Neural crest cell (in vitro differentiated cells): ENCODE results near the gene RFC3. TPM values are rescaled to one million over a fixed set of nuclear protein-coding genes. Genes with fewer than 3 reads are reported as not detected.

Source experiments
- DNase-seq: peaks from one replicate; pipeline ENCODE4 v3.0.0; 2021; ENCODE audit warnings: low read depth, mixed read lengths, low spot score
- H3K27ac Mint-ChIP-seq: one replicate; pipeline ENCODE4 v1.8.0; 2021; ENCODE audit warnings: mild to moderate bottlenecking, mixed read lengths; ENCODE audit not compliant: unreplicated experiment
- H3K27me3 Mint-ChIP-seq: 2 replicates; pipeline ENCODE4 v1.8.0; 2021; ENCODE audit warnings: low read depth, mild to moderate bottlenecking, mixed read lengths
- H3K36me3 Mint-ChIP-seq: 2 replicates; pipeline ENCODE4 v1.8.0; 2021; ENCODE audit warnings: low read depth, mild to moderate bottlenecking, mixed read lengths
- H3K4me1 Mint-ChIP-seq: 2 replicates; pipeline ENCODE4 v1.8.0; 2021; ENCODE audit warnings: mixed read lengths
- H3K4me3 Mint-ChIP-seq: one replicate; pipeline ENCODE4 v1.8.0; 2021; ENCODE audit warnings: mild to moderate bottlenecking, mixed read lengths
- H3K9me3 Mint-ChIP-seq: 2 replicates; pipeline ENCODE4 v1.8.0; 2021; ENCODE audit warnings: mixed read lengths
- CTCF ChIP-seq: fragments of 200-600 bp; sonication (generic); conservative IDR thresholded peaks from 2 replicates; pipeline ENCODE4 v1.5.0; 2021; ENCODE audit warnings: antibody characterized with exemption, mild to moderate bottlenecking
- total RNA-seq: library from RNA; stranded (reverse); gene quantifications from 2 replicates; pipeline ENCODE4 v1.2.1, GENCODE V29; 2021

The RFC3 gene
- total RNA-seq, 1 donor from 2014 or later: 53.9 TPM

GRCh38 chr13:33846303-33847062, 28.5 kb downstream of the RFC3 start:
- DNase-seq: no peak
- Mint-ChIP-seq H3K27me3 (no peaks in the 10 kb centered on the region), H3K9me3 (no peaks in the 10 kb centered on the region), H3K27ac (no peak overlapping the region), H3K4me1 (no peaks in the 10 kb centered on the region), H3K4me3 (no peak overlapping the region), H3K36me3 (peaks cover 30% of the 10 kb centered on the region)
- no peak for TF ChIP-seq CTCF

DNA sequence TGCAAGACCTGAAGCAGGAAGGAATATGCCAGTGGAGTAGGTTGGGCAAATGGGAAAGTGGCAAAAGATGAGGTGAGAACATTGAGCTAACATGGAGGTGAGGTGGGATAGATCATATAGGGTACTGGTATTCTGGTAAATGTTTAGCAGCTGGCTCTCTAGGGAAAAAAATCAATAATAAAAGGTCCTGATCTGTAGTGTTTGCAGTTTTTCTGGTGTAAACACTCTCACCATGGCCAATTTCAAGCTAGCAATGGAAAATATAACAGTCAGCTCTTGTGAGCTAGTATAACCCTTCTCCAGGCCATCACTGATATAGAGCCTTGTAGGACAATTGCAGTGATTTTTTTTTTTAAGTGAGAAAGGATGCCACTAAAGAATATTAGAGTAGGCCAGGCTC, 31.3 kb downstream of the RFC3 start:
- no peak for TF ChIP-seq CTCF
- no peaks in the 10 kb centered on the region for H3K4me1 Mint-ChIP-seq
- DNase-seq: no peak
- H3K36me3 Mint-ChIP-seq: peaks cover 36% of the 10 kb centered on the region
- H3K27ac Mint-ChIP-seq: no peak overlapping the region
- no peak overlapping the region for H3K4me3 Mint-ChIP-seq
- peaks cover 7% of the 10 kb centered on the region for H3K9me3 Mint-ChIP-seq
- H3K27me3 Mint-ChIP-seq: no peaks in the 10 kb centered on the region

DNA sequence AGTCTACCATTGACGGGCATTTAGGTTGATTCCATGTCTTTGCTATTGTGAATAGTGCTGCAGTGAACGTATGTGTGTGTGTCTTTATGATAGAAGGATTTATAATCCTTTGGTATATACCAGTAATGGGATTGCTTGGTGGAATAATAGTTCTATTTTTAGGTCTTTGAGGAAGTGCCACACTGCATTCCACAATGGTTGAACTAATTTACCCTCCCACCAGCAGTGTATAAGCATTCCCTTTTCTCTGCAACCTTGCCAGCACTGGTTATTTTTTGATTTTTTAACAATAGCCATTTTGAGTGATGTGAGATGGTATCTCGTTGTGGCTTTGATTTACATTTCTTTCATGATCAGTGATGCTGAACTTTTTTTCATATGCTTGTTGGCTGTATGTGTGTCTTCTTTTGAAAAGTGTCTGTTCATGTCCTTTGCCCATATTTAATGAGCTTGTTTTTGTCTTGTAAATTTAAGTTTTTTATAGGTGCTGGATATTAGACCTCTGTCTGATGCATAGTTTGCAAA, 37.5 kb downstream of the RFC3 start:
- Mint-ChIP-seq H3K27me3 (no peaks in the 10 kb centered on the region), H3K9me3 (peaks cover 10% of the 10 kb centered on the region), H3K36me3 (peaks cover 33% of the 10 kb centered on the region), H3K27ac (no peak overlapping the region), H3K4me3 (no peak overlapping the region), H3K4me1 (peaks cover 6% of the 10 kb centered on the region)
- no peak for TF ChIP-seq CTCF
- no peak for DNase-seq

GRCh38 chr13:33859691-33860303, 41.8 kb downstream of the RFC3 start:
- H3K36me3 Mint-ChIP-seq: peaks cover 21% of the 10 kb centered on the region
- H3K4me1 Mint-ChIP-seq: peaks cover 4% of the 10 kb centered on the region
- no peak overlapping the region for H3K4me3 Mint-ChIP-seq
- no peak overlapping the region for H3K27ac Mint-ChIP-seq
- H3K9me3 Mint-ChIP-seq: peaks cover under 1% of the 10 kb centered on the region
- no peak for DNase-seq
- no peak for TF ChIP-seq CTCF
- no peaks in the 10 kb centered on the region for H3K27me3 Mint-ChIP-seq

DNA sequence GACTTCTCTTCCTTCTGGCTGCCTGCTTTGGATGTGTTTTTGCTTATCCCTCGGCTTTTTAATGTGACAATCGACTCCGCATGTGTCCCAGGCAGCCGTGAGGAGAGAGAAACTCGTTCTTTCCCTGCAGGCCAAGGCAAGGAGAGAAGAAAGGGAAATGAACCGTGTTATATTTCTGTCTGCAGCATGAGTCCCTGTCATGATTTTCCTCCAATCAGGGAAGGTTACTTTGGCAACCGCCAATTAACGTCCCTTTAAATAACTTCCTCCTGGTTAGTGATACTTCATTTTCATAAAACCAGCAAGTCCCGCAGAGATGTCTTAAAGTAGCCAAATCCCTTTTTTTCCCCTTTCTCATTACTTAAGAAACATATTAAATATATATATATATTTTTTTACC, 42.6 kb downstream of the RFC3 start:
- peaks cover 14% of the 10 kb centered on the region for H3K36me3 Mint-ChIP-seq
- H3K4me1 Mint-ChIP-seq: no peaks in the 10 kb centered on the region
- H3K9me3 Mint-ChIP-seq: no peaks in the 10 kb centered on the region
- DNase-seq: no peak
- peak overlapping the region; percentile 13 for H3K27ac Mint-ChIP-seq
- no peaks in the 10 kb centered on the region for H3K27me3 Mint-ChIP-seq
- H3K4me3 Mint-ChIP-seq: no peak overlapping the region
- no peak for TF ChIP-seq CTCF
